Measurements from ENCODE around the gene RAPSN. TPM values are rescaled to one million over a fixed set of nuclear protein-coding genes. Genes with fewer than 3 reads are reported as not detected.

RAPSN gene
- polyA plus RNA-seq, 1 donor from 2014 or later = not detected

GRCh38 chr11:47391077-47391583 is 57.8 kb downstream of the RAPSN start:
- H3K9me3 ChIP-seq (ENCODE audit: low read length) = no peaks in the 10 kb centered on the region
- H3K36me3 ChIP-seq (ENCODE audit: insufficient read depth, low read length) = no peaks in the 10 kb centered on the region
- H3K27ac ChIP-seq (ENCODE audit: low read length) = no peak overlapping the region
- TF ChIP-seq POLR2AphosphoS5 (IDR thresholded peaks at IDR 0.05) (no peak), SMC3 (conservative IDR thresholded peaks at IDR 0.05; ENCODE audit: poor library complexity) (no peak), TAF1 (IDR thresholded peaks at IDR 0.05; ENCODE audit: low read depth) (no peak), EZH2 (IDR thresholded peaks at IDR 0.05; ENCODE audit: borderline replicate concordance, insufficient read depth, low read length, poor library complexity, severe bottlenecking) (no peak), EP300 (conservative IDR thresholded peaks at IDR 0.05; ENCODE audit: poor library complexity, severe bottlenecking) (no peak), RAD21 (conservative IDR thresholded peaks at IDR 0.05) (no peak), MXI1 (conservative IDR thresholded peaks at IDR 0.05; ENCODE audit: poor library complexity, severe bottlenecking) (no peak)
- TF ChIP-seq, protein P1, sequence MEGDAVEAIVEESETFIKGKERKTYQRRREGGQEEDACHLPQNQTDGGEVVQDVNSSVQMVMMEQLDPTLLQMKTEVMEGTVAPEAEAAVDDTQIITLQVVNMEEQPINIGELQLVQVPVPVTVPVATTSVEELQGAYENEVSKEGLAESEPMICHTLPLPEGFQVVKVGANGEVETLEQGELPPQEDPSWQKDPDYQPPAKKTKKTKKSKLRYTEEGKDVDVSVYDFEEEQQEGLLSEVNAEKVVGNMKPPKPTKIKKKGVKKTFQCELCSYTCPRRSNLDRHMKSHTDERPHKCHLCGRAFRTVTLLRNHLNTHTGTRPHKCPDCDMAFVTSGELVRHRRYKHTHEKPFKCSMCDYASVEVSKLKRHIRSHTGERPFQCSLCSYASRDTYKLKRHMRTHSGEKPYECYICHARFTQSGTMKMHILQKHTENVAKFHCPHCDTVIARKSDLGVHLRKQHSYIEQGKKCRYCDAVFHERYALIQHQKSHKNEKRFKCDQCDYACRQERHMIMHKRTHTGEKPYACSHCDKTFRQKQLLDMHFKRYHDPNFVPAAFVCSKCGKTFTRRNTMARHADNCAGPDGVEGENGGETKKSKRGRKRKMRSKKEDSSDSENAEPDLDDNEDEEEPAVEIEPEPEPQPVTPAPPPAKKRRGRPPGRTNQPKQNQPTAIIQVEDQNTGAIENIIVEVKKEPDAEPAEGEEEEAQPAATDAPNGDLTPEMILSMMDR (IDR thresholded peaks at IDR 0.05; ENCODE audit: poor library complexity, severe bottlenecking) = no peak
- TF ChIP-seq, protein P2, sequence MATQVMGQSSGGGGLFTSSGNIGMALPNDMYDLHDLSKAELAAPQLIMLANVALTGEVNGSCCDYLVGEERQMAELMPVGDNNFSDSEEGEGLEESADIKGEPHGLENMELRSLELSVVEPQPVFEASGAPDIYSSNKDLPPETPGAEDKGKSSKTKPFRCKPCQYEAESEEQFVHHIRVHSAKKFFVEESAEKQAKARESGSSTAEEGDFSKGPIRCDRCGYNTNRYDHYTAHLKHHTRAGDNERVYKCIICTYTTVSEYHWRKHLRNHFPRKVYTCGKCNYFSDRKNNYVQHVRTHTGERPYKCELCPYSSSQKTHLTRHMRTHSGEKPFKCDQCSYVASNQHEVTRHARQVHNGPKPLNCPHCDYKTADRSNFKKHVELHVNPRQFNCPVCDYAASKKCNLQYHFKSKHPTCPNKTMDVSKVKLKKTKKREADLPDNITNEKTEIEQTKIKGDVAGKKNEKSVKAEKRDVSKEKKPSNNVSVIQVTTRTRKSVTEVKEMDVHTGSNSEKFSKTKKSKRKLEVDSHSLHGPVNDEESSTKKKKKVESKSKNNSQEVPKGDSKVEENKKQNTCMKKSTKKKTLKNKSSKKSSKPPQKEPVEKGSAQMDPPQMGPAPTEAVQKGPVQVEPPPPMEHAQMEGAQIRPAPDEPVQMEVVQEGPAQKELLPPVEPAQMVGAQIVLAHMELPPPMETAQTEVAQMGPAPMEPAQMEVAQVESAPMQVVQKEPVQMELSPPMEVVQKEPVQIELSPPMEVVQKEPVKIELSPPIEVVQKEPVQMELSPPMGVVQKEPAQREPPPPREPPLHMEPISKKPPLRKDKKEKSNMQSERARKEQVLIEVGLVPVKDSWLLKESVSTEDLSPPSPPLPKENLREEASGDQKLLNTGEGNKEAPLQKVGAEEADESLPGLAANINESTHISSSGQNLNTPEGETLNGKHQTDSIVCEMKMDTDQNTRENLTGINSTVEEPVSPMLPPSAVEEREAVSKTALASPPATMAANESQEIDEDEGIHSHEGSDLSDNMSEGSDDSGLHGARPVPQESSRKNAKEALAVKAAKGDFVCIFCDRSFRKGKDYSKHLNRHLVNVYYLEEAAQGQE (IDR thresholded peaks at IDR 0.05; ENCODE audit: borderline replicate concordance) = no peak
- no peaks in the 10 kb centered on the region for H3F3A ChIP-seq (ENCODE audit: insufficient read depth, low read length, poor library complexity, severe bottlenecking)
- H3K9ac ChIP-seq (ENCODE audit: low read length) = no peak overlapping the region
- H3K79me2 ChIP-seq (replicated peaks; ENCODE audit: insufficient read depth, low read length) = no peaks in the 10 kb centered on the region
- no peak overlapping the region for H3K4me3 ChIP-seq (ENCODE audit: low read length)
- H3K27me3 ChIP-seq (ENCODE audit: insufficient read depth, low read depth, low read length) = no peaks in the 10 kb centered on the region
- H3K9me2 ChIP-seq (ENCODE audit: insufficient read depth, low read length) = no peaks in the 10 kb centered on the region
- no peak overlapping the region for H3K4me2 ChIP-seq (ENCODE audit: low read length)
- H4K20me1 ChIP-seq (ENCODE audit: insufficient read depth) = no peaks in the 10 kb centered on the region
- H2AFZ ChIP-seq (ENCODE audit: low read depth, low read length) = no peak overlapping the region

GRCh38 chr11:47390422-47390760 is 58.5 kb downstream of the RAPSN start:
- H3K9me3 ChIP-seq (ENCODE audit: low read length) = no peaks in the 10 kb centered on the region
- TF ChIP-seq EZH2 (IDR thresholded peaks at IDR 0.05; ENCODE audit: borderline replicate concordance, insufficient read depth, low read length, poor library complexity, severe bottlenecking) = no peak
- no peak for TF ChIP-seq SMC3 (conservative IDR thresholded peaks at IDR 0.05; ENCODE audit: poor library complexity)
- TF ChIP-seq, protein P2 (IDR thresholded peaks at IDR 0.05; ENCODE audit: borderline replicate concordance) = no peak
- TF ChIP-seq, protein P1 (IDR thresholded peaks at IDR 0.05; ENCODE audit: poor library complexity, severe bottlenecking) = no peak
- TF ChIP-seq TAF1 (IDR thresholded peaks at IDR 0.05; ENCODE audit: low read depth) = no peak
- TF ChIP-seq POLR2AphosphoS5 (IDR thresholded peaks at IDR 0.05) = no peak
- TF ChIP-seq RAD21 (conservative IDR thresholded peaks at IDR 0.05) = no peak
- no peak for TF ChIP-seq EP300 (conservative IDR thresholded peaks at IDR 0.05; ENCODE audit: poor library complexity, severe bottlenecking)
- no peak for TF ChIP-seq MXI1 (conservative IDR thresholded peaks at IDR 0.05; ENCODE audit: poor library complexity, severe bottlenecking)
- H3K36me3 ChIP-seq (ENCODE audit: insufficient read depth, low read length) = no peaks in the 10 kb centered on the region
- no peaks in the 10 kb centered on the region for H3K9me2 ChIP-seq (ENCODE audit: insufficient read depth, low read length)
- H3K4me3 ChIP-seq (ENCODE audit: low read length) = no peak overlapping the region
- no peak overlapping the region for H3K9ac ChIP-seq (ENCODE audit: low read length)
- H3K27me3 ChIP-seq (ENCODE audit: insufficient read depth, low read depth, low read length) = no peaks in the 10 kb centered on the region
- no peaks in the 10 kb centered on the region for H3F3A ChIP-seq (ENCODE audit: insufficient read depth, low read length, poor library complexity, severe bottlenecking)
- no peak overlapping the region for H3K4me2 ChIP-seq (ENCODE audit: low read length)
- no peaks in the 10 kb centered on the region for H4K20me1 ChIP-seq (ENCODE audit: insufficient read depth)
- H3K27ac ChIP-seq (ENCODE audit: low read length) = no peak overlapping the region
- no peak overlapping the region for H2AFZ ChIP-seq (ENCODE audit: low read depth, low read length)
- H3K79me2 ChIP-seq (replicated peaks; ENCODE audit: insufficient read depth, low read length) = no peaks in the 10 kb centered on the region

Data from neural cell (in vitro differentiated cells).